ENCODE data around the gene NLRX1. TPM values are rescaled to one million over a fixed set of nuclear protein-coding genes. Genes with fewer than 3 reads are reported as not detected.
A peak's percentile ranks its signal among the peaks of the same experiment; 100 is the strongest.

Gene NLRX1
- polyA plus RNA-seq, 1 of the 3 experiments (the other 2 are of a cell fraction): 13.7 TPM

GRCh38 chr11:119210050-119210449 lies 41.5 kb downstream of the NLRX1 start:
- 83% methylated on average over 1 of the region's 3 CpGs for whole genome bisulfite sequencing (ENCODE audit: low lambda C conversion rate)
- ChIA-PET POLR2A (no interaction called here), CTCF (interaction anchor here (0.6 to 2.1 kb wide), 5 partner anchors 9 to 130 kb away, joined by 3 to 8 read pairs (median 5); no protein-coding TSS in a partner anchor)
- no peak overlapping the region for H3K9ac ChIP-seq
- peaks cover 5 to 7% of the 10 kb centered on the region in 2 experiments; a peak in 3 of 4 replicates for H3K4me1 ChIP-seq (ENCODE audit: control insufficient read depth in 1 of 2, insufficient read depth in 2 of 2, low read depth in 1 of 2, low read length in 1 of 2)
- H3F3A ChIP-seq (replicated peaks; ENCODE audit: insufficient read depth): peaks cover under 1% of the 10 kb centered on the region
- peaks cover 0 to 5% of the 10 kb centered on the region in 2 experiments for H3K36me3 ChIP-seq (replicated peaks in 1 of 2; ENCODE audit: control insufficient read depth in 1 of 2, insufficient read depth in 2 of 2, low read length in 1 of 2)
- TF ChIP-seq SIN3A (IDR thresholded peaks at IDR 0.05; ENCODE audit: borderline replicate concordance, low read depth, low read length) (no peak), SMC3 (IDR thresholded peaks at IDR 0.05; ENCODE audit: low read depth, low read length) (no peak), JUND (IDR thresholded peaks at IDR 0.05) (no peak), RXRA (IDR thresholded peaks at IDR 0.05; ENCODE audit: borderline replicate concordance, low read depth) (no peak), RAD21 (IDR thresholded peaks at IDR 0.05; ENCODE audit: low read length) (no peak), FOXJ3 (CRISPR knock-in tag; IDR thresholded peaks at IDR 0.05) (no peak), NFIC (IDR thresholded peaks at IDR 0.05; ENCODE audit: borderline replicate concordance) (no peak), EP300 (IDR thresholded peaks at IDR 0.05; ENCODE audit: borderline replicate concordance in 1 of 2, low read depth in 1 of 2, low read length in 1 of 2) (no peak), GABPA (IDR thresholded peaks at IDR 0.05; ENCODE audit: low read depth) (no peak)
- TF ChIP-seq, protein P1, sequence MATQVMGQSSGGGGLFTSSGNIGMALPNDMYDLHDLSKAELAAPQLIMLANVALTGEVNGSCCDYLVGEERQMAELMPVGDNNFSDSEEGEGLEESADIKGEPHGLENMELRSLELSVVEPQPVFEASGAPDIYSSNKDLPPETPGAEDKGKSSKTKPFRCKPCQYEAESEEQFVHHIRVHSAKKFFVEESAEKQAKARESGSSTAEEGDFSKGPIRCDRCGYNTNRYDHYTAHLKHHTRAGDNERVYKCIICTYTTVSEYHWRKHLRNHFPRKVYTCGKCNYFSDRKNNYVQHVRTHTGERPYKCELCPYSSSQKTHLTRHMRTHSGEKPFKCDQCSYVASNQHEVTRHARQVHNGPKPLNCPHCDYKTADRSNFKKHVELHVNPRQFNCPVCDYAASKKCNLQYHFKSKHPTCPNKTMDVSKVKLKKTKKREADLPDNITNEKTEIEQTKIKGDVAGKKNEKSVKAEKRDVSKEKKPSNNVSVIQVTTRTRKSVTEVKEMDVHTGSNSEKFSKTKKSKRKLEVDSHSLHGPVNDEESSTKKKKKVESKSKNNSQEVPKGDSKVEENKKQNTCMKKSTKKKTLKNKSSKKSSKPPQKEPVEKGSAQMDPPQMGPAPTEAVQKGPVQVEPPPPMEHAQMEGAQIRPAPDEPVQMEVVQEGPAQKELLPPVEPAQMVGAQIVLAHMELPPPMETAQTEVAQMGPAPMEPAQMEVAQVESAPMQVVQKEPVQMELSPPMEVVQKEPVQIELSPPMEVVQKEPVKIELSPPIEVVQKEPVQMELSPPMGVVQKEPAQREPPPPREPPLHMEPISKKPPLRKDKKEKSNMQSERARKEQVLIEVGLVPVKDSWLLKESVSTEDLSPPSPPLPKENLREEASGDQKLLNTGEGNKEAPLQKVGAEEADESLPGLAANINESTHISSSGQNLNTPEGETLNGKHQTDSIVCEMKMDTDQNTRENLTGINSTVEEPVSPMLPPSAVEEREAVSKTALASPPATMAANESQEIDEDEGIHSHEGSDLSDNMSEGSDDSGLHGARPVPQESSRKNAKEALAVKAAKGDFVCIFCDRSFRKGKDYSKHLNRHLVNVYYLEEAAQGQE (IDR thresholded peaks at IDR 0.05; ENCODE audit: low read depth, low read length): no peak
- TF ChIP-seq, protein P2, sequence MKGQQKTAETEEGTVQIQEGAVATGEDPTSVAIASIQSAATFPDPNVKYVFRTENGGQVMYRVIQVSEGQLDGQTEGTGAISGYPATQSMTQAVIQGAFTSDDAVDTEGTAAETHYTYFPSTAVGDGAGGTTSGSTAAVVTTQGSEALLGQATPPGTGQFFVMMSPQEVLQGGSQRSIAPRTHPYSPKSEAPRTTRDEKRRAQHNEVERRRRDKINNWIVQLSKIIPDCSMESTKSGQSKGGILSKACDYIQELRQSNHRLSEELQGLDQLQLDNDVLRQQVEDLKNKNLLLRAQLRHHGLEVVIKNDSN (IDR thresholded peaks at IDR 0.05; ENCODE audit: borderline replicate concordance, low read depth): no peak
- no peak for DNase-seq
- no peak overlapping the region for H3K27ac ChIP-seq (ENCODE audit: low read depth in 2 of 2, low read length in 1 of 2)
- H3K27me3 ChIP-seq (ENCODE audit: insufficient read depth): no peaks in the 10 kb centered on the region
- peaks cover 88% of the 10 kb centered on the region for H3K79me2 ChIP-seq (ENCODE audit: insufficient read depth)
- no peaks in the 10 kb centered on the region for H3K9me3 ChIP-seq
- no peak overlapping the region for H3K4me2 ChIP-seq
- H3K4me3 ChIP-seq (ENCODE audit: low read depth in 2 of 2, low read length in 1 of 2): no peak overlapping the region
- H3K9me2 ChIP-seq: no peaks in the 10 kb centered on the region
- peaks cover 59% of the 10 kb centered on the region for H4K20me1 ChIP-seq (ENCODE audit: insufficient read depth)
- no peak overlapping the region for H2AFZ ChIP-seq (ENCODE audit: low read depth)

GRCh38 chr11:119218141-119218878 lies 49.8 kb downstream of the NLRX1 start:
- Histone ChIP-seq H3K9ac (peak overlapping the region; percentile 25; the same call in 1 of the 2 replicates), H2AFZ (ENCODE audit: low read depth) (no peak overlapping the region), H3K36me3 (replicated peaks in 1 of 2; ENCODE audit: control insufficient read depth in 1 of 2, insufficient read depth in 2 of 2, low read length in 1 of 2) (no peaks in the 10 kb centered on the region), H3K27ac (ENCODE audit: low read depth in 2 of 2, low read length in 1 of 2) (peak overlapping the region in 1 of 2 experiments; percentile 82; a peak in 2 of 4 replicates), H3F3A (replicated peaks; ENCODE audit: insufficient read depth) (peaks cover 42% of the 10 kb centered on the region), H3K4me1 (ENCODE audit: control insufficient read depth in 1 of 2, insufficient read depth in 2 of 2, low read depth in 1 of 2, low read length in 1 of 2) (peaks cover 0 to 15% of the 10 kb centered on the region in 2 experiments; a peak in 2 of 4 replicates), H4K20me1 (ENCODE audit: insufficient read depth) (peaks cover 25% of the 10 kb centered on the region; the same call in 1 of the 2 replicates), H3K4me2 (peak overlapping the region; percentile 51), H3K9me2 (no peaks in the 10 kb centered on the region), H3K27me3 (ENCODE audit: insufficient read depth) (no peaks in the 10 kb centered on the region), H3K4me3 (ENCODE audit: low read depth in 2 of 2, low read length in 1 of 2) (no peak overlapping the region), H3K9me3 (no peaks in the 10 kb centered on the region), H3K79me2 (ENCODE audit: insufficient read depth) (peaks cover 90% of the 10 kb centered on the region)
- 18% methylated on average over 8 of the region's 8 CpGs for WGBS (ENCODE audit: low lambda C conversion rate)
- CTCF ChIA-PET: interaction anchor here (1.2 kb wide), 1 partner anchor 9 kb away, joined by 3 read pairs; no protein-coding TSS in a partner anchor
- no peak for DNase-seq
- POLR2A ChIA-PET: no interaction called here
- TF ChIP-seq CHD2 (IDR thresholded peaks at IDR 0.05; ENCODE audit: low read length, partially characterized antibody) (no peak), NRF1 (IDR thresholded peaks at IDR 0.05; ENCODE audit: low read depth, low read length) (no peak), SIN3A (IDR thresholded peaks at IDR 0.05; ENCODE audit: borderline replicate concordance, low read depth, low read length) (peak; percentile 48; the same call in 1 of the 2 replicates), YY1 (IDR thresholded peaks at IDR 0.05; ENCODE audit: low read depth) (no peak), NFIC (IDR thresholded peaks at IDR 0.05; ENCODE audit: borderline replicate concordance) (peak; percentile 87), MEF2A (IDR thresholded peaks at IDR 0.05; ENCODE audit: borderline replicate concordance, low read depth) (peak; percentile 24; the same call in 1 of the 2 replicates), JUND (IDR thresholded peaks at IDR 0.05) (peak; percentile 95), PBX3 (IDR thresholded peaks at IDR 0.05) (peak; percentile 75)
- TF ChIP-seq, protein P3, sequence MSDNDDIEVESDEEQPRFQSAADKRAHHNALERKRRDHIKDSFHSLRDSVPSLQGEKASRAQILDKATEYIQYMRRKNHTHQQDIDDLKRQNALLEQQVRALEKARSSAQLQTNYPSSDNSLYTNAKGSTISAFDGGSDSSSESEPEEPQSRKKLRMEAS (IDR thresholded peaks at IDR 0.05; ENCODE audit: low read depth): peak; percentile 66; the same call in 1 of the 2 replicates
- TF ChIP-seq, protein P2 (IDR thresholded peaks at IDR 0.05; ENCODE audit: borderline replicate concordance, low read depth): no peak
